Immature natural killer cell (primary cell): ENCODE data around the gene NR6A1. TPM values are rescaled to one million over a fixed set of nuclear protein-coding genes. Genes with fewer than 3 reads are reported as not detected.

Source experiments
- DNase-seq, 3 donors: peaks; one replicate each; pipeline ENCODE4 v3.0.0; 2022; ENCODE audit warnings: mixed read lengths in 1 of 3
- H3K27ac Mint-ChIP-seq, 6 donors: one replicate each; pipeline ENCODE4 v1.8.0; 2020; ENCODE audit warnings: mixed read lengths in 6 of 6, mild to moderate bottlenecking in 5 of 6, inconsistent platforms in 4 of 6, moderate library complexity in 3 of 6
- H3K27me3 Mint-ChIP-seq, 3 donors: one replicate each; pipeline ENCODE4 v1.8.0; 2020 to 2021; ENCODE audit warnings: low read depth in 3 of 3, mild to moderate bottlenecking in 3 of 3, mixed read lengths in 3 of 3, moderate library complexity in 3 of 3, inconsistent platforms in 1 of 3
- H3K36me3 Mint-ChIP-seq, 3 donors: one replicate each; pipeline ENCODE4 v1.8.0; 2020; ENCODE audit warnings: mixed read lengths in 3 of 3, inconsistent platforms in 2 of 3, mild to moderate bottlenecking in 2 of 3
- H3K4me1 Mint-ChIP-seq, 2 donors: one replicate each; pipeline ENCODE4 v1.8.0; 2020; ENCODE audit warnings: inconsistent platforms in 2 of 2, mild to moderate bottlenecking in 2 of 2, mixed read lengths in 2 of 2, moderate library complexity in 1 of 2
- H3K4me3 Mint-ChIP-seq, 5 donors: one replicate each; pipeline ENCODE4 v1.8.0; 2020; ENCODE audit warnings: mild to moderate bottlenecking in 5 of 5, mixed read lengths in 5 of 5, inconsistent platforms in 3 of 5, moderate library complexity in 3 of 5
- H3K9me3 Mint-ChIP-seq, 6 donors: one replicate each; pipeline ENCODE4 v1.8.0; 2020; ENCODE audit warnings: mild to moderate bottlenecking in 6 of 6, mixed read lengths in 6 of 6, inconsistent platforms in 4 of 6, moderate library complexity in 3 of 6
- polyA plus RNA-seq, 3 donors: library from polyadenylated mRNA; unstranded; fragments of 300-500 nt; fragmentation: Illumina TruSeq; gene quantifications; one replicate each; pipeline ENCODE4 v1.2.3, GENCODE V29; 2021

NR6A1 gene
- polyA plus RNA-seq, 3 donors from 2014 or later = not detected

- Mint-ChIP-seq H3K36me3 (no peaks in the 10 kb centered on the region), H3K4me3 (no peak overlapping the region), H3K4me1 (no peaks in the 10 kb centered on the region), H3K9me3 (no peaks in the 10 kb centered on the region), H3K27ac (no peak overlapping the region), H3K27me3 (peaks cover 2 to 12% (median 4%) of the 10 kb centered on the region in 3 donors)
- DNase-seq = no peak
These were observed 290.0 kb downstream of the NR6A1 start for GRCh38 chr9:124481115-124481514.

GRCh38 chr9:124480621-124480981 lies 290.5 kb downstream of the NR6A1 start:
- Mint-ChIP-seq H3K9me3 (no peaks in the 10 kb centered on the region), H3K27ac (no peak overlapping the region), H3K4me1 (no peaks in the 10 kb centered on the region), H3K27me3 (peaks cover 2 to 12% (median 4%) of the 10 kb centered on the region in 3 donors), H3K36me3 (no peaks in the 10 kb centered on the region), H3K4me3 (no peak overlapping the region)
- no peak for DNase-seq

GRCh38 chr9:124479947-124480620 lies 291.0 kb downstream of the NR6A1 start:
- H3K27ac Mint-ChIP-seq = peak overlapping the region in 1 of 6 donors; percentile 40
- no peaks in the 10 kb centered on the region for H3K4me1 Mint-ChIP-seq
- no peak overlapping the region for H3K4me3 Mint-ChIP-seq
- H3K36me3 Mint-ChIP-seq = no peaks in the 10 kb centered on the region
- H3K27me3 Mint-ChIP-seq = peaks cover 2 to 12% (median 4%) of the 10 kb centered on the region in 3 donors
- no peaks in the 10 kb centered on the region for H3K9me3 Mint-ChIP-seq
- no peak for DNase-seq

- H3K36me3 Mint-ChIP-seq = no peaks in the 10 kb centered on the region
- no peaks in the 10 kb centered on the region for H3K9me3 Mint-ChIP-seq
- H3K27me3 Mint-ChIP-seq = peaks cover 2 to 12% (median 4%) of the 10 kb centered on the region in 3 donors
- H3K4me3 Mint-ChIP-seq = no peak overlapping the region
- no peaks in the 10 kb centered on the region for H3K4me1 Mint-ChIP-seq
- no peak for DNase-seq
- H3K27ac Mint-ChIP-seq = no peak overlapping the region
These were observed 291.7 kb downstream of the NR6A1 start for GRCh38 chr9:124479371-124479770.

GRCh38 chr9:124478354-124478753 lies 292.8 kb downstream of the NR6A1 start:
- Mint-ChIP-seq H3K36me3 (no peaks in the 10 kb centered on the region), H3K9me3 (no peaks in the 10 kb centered on the region), H3K27me3 (peaks cover 3 to 10% (median 4%) of the 10 kb centered on the region in 3 donors), H3K4me3 (no peak overlapping the region), H3K4me1 (no peaks in the 10 kb centered on the region), H3K27ac (no peak overlapping the region)
- DNase-seq = no peak

GRCh38 chr9:124477648-124478285 lies 293.3 kb downstream of the NR6A1 start:
- H3K9me3 Mint-ChIP-seq = no peaks in the 10 kb centered on the region
- H3K27me3 Mint-ChIP-seq = peaks cover 3 to 10% (median 4%) of the 10 kb centered on the region in 3 donors
- no peak overlapping the region for H3K27ac Mint-ChIP-seq
- no peak overlapping the region for H3K4me3 Mint-ChIP-seq
- DNase-seq = no peak
- H3K36me3 Mint-ChIP-seq = no peaks in the 10 kb centered on the region
- no peaks in the 10 kb centered on the region for H3K4me1 Mint-ChIP-seq

GRCh38 chr9:124477211-124477647 lies 293.9 kb downstream of the NR6A1 start:
- H3K27ac Mint-ChIP-seq = no peak overlapping the region
- peaks cover 3 to 10% (median 4%) of the 10 kb centered on the region in 3 donors for H3K27me3 Mint-ChIP-seq
- no peaks in the 10 kb centered on the region for H3K36me3 Mint-ChIP-seq
- no peak for DNase-seq
- no peak overlapping the region for H3K4me3 Mint-ChIP-seq
- no peaks in the 10 kb centered on the region for H3K9me3 Mint-ChIP-seq
- no peaks in the 10 kb centered on the region for H3K4me1 Mint-ChIP-seq

GRCh38 chr9:124475868-124476690 lies 295.0 kb downstream of the NR6A1 start:
- no peaks in the 10 kb centered on the region for H3K36me3 Mint-ChIP-seq
- no peak overlapping the region for H3K4me3 Mint-ChIP-seq
- H3K27ac Mint-ChIP-seq = no peak overlapping the region
- H3K4me1 Mint-ChIP-seq = no peaks in the 10 kb centered on the region
- DNase-seq = no peak
- peaks cover 3 to 10% (median 4%) of the 10 kb centered on the region in 3 donors for H3K27me3 Mint-ChIP-seq
- no peaks in the 10 kb centered on the region for H3K9me3 Mint-ChIP-seq

GRCh38 chr9:124475158-124475867 lies 295.8 kb downstream of the NR6A1 start:
- no peak overlapping the region for H3K27ac Mint-ChIP-seq
- DNase-seq = no peak
- H3K9me3 Mint-ChIP-seq = no peaks in the 10 kb centered on the region
- no peaks in the 10 kb centered on the region for H3K36me3 Mint-ChIP-seq
- peaks cover 3 to 9% (median 4%) of the 10 kb centered on the region in 3 donors for H3K27me3 Mint-ChIP-seq
- no peak overlapping the region for H3K4me3 Mint-ChIP-seq
- no peaks in the 10 kb centered on the region for H3K4me1 Mint-ChIP-seq

- H3K9me3 Mint-ChIP-seq = no peaks in the 10 kb centered on the region
- H3K36me3 Mint-ChIP-seq = no peaks in the 10 kb centered on the region
- H3K27ac Mint-ChIP-seq = no peak overlapping the region
- no peak overlapping the region for H3K4me3 Mint-ChIP-seq
- H3K4me1 Mint-ChIP-seq = no peaks in the 10 kb centered on the region
- DNase-seq = no peak
- peaks cover 3 to 4% (median 4%) of the 10 kb centered on the region in 3 donors for H3K27me3 Mint-ChIP-seq
These were observed 297.0 kb downstream of the NR6A1 start for GRCh38 chr9:124474151-124474550.

GRCh38 chr9:124473310-124473709 lies 297.8 kb downstream of the NR6A1 start:
- Mint-ChIP-seq H3K4me3 (no peak overlapping the region), H3K27me3 (peaks cover 2 to 4% (median 4%) of the 10 kb centered on the region in 3 donors), H3K4me1 (no peaks in the 10 kb centered on the region), H3K36me3 (no peaks in the 10 kb centered on the region), H3K27ac (no peak overlapping the region), H3K9me3 (no peaks in the 10 kb centered on the region)
- DNase-seq = no peak

- DNase-seq = no peak
- H3K36me3 Mint-ChIP-seq = no peaks in the 10 kb centered on the region
- no peak overlapping the region for H3K27ac Mint-ChIP-seq
- peaks cover 2 to 4% (median 4%) of the 10 kb centered on the region in 3 donors for H3K27me3 Mint-ChIP-seq
- H3K4me3 Mint-ChIP-seq = no peak overlapping the region
- H3K9me3 Mint-ChIP-seq = no peaks in the 10 kb centered on the region
- H3K4me1 Mint-ChIP-seq = no peaks in the 10 kb centered on the region
These were observed 298.3 kb downstream of the NR6A1 start for GRCh38 chr9:124472770-124473169.

- Mint-ChIP-seq H3K4me1 (no peaks in the 10 kb centered on the region), H3K9me3 (no peaks in the 10 kb centered on the region), H3K4me3 (no peak overlapping the region), H3K27me3 (peaks cover 0 to 2% (median 2%) of the 10 kb centered on the region in 3 donors), H3K27ac (no peak overlapping the region), H3K36me3 (no peaks in the 10 kb centered on the region)
- no peak for DNase-seq
These were observed 299.4 kb downstream of the NR6A1 start for GRCh38 chr9:124471761-124472160.
